ENCODE data around the gene RNF144A. TPM values are rescaled to one million over a fixed set of nuclear protein-coding genes. Genes with fewer than 3 reads are reported as not detected.
A peak's percentile ranks its signal among the peaks of the same experiment; 100 is the strongest.

RNF144A gene
- total and polyA plus RNA-seq, 10 donors: 3.8 to 86.6 (median 50.9) TPM

DNA sequence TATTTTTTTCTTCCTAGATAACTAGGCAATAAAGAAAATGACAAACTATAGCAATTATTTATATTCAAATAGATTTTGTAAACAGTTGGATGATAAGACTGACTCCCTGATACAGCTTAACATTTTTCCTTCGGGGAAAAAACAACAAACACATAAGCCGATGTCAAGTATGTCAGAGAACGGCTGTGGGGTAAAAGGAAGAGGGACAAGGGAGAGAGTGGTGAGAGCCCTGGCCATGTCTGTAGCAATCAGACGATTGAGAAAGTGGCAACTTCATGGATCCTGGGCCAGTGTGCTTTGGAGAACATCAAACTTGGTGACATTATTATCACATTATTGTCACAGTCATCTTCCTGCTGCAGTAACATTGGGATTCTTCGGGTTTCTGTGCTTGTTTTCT lies 65.2 kb downstream of the RNF144A start:
- WGBS, 5 donors: 49 to 78% (median 57%) methylated on average over 5 of the region's 5 CpGs
- peaks cover 0 to 9% (median 0%) of the 10 kb centered on the region in 8 donors for H3K9me3 ChIP-seq
- no peak for TF ChIP-seq POLR2AphosphoS5 (IDR thresholded peaks at IDR 0.05)
- TF ChIP-seq, protein P1, sequence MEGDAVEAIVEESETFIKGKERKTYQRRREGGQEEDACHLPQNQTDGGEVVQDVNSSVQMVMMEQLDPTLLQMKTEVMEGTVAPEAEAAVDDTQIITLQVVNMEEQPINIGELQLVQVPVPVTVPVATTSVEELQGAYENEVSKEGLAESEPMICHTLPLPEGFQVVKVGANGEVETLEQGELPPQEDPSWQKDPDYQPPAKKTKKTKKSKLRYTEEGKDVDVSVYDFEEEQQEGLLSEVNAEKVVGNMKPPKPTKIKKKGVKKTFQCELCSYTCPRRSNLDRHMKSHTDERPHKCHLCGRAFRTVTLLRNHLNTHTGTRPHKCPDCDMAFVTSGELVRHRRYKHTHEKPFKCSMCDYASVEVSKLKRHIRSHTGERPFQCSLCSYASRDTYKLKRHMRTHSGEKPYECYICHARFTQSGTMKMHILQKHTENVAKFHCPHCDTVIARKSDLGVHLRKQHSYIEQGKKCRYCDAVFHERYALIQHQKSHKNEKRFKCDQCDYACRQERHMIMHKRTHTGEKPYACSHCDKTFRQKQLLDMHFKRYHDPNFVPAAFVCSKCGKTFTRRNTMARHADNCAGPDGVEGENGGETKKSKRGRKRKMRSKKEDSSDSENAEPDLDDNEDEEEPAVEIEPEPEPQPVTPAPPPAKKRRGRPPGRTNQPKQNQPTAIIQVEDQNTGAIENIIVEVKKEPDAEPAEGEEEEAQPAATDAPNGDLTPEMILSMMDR (IDR thresholded peaks at IDR 0.05 in 8 of 11, conservative IDR thresholded peaks at IDR 0.05 in 3 of 11): no peak
- no peak for TF ChIP-seq POLR2A (IDR thresholded peaks at IDR 0.05)
- no peak overlapping the region for H3K4me3 ChIP-seq
- no peak for DNase-seq
- intact Hi-C loops (cut with DNase I; ENCODE audit: low total_unique reads): no loop called here
- H3K27me3 ChIP-seq (replicated peaks in 1 of 7): no peaks in the 10 kb centered on the region
- H3K4me1 ChIP-seq: peaks cover 6 to 72% (median 30%) of the 10 kb centered on the region in 6 donors
- peaks cover 0 to 32% (median 0%) of the 10 kb centered on the region in 6 donors for H3K36me3 ChIP-seq
- H3K27ac ChIP-seq: peak overlapping the region in 2 of 8 donors; percentile 7 to 16

DNA sequence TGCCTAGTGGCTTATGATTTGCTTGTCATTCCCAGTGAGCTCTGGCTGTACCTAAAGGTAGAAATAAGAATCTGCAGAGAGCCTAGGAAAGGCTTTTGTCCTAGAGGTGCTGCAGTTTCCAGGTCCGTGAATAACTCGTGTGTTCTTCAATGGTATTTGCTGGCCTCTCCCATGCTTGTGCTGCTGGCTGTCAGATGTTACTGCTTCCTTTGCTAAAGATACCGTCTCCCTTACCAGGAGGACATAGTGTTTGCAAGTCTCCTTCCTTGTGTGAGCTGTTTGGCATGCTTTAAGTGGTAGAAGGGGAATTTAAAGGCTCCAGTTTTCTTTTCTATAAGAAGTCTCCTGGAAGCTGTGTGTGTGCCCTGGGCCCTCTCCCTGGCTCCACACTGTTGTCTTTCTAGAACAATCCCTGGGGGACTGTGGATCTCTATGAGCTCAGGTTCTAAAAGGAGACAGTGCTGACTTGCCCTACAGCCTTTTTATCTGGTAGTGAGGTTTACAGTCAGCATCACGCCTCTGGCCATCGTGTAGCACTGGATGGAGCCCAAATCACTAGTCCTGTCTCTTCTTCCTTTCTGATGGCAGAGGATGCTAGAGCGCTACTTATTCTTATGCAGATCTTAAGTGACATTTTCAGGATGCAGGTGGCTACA lies 65.8 kb downstream of the RNF144A start:
- Histone ChIP-seq H3K4me1 (peaks cover 6 to 66% (median 31%) of the 10 kb centered on the region in 6 donors), H3K9me3 (peaks cover 0 to 9% (median 0%) of the 10 kb centered on the region in 8 donors), H3K36me3 (peaks cover 0 to 29% (median 0%) of the 10 kb centered on the region in 6 donors), H3K27me3 (replicated peaks in 1 of 7) (no peaks in the 10 kb centered on the region), H3K4me3 (no peak overlapping the region), H3K27ac (peak overlapping the region in 2 of 8 donors; percentile 7 to 16)
- intact Hi-C loops (cut with DNase I; ENCODE audit: low total_unique reads): no loop called here
- no peak for TF ChIP-seq POLR2A (IDR thresholded peaks at IDR 0.05)
- TF ChIP-seq, protein P1 (IDR thresholded peaks at IDR 0.05 in 8 of 11, conservative IDR thresholded peaks at IDR 0.05 in 3 of 11): no peak
- no peak for TF ChIP-seq POLR2AphosphoS5 (IDR thresholded peaks at IDR 0.05)
- WGBS, 5 donors: 65 to 79% (median 73%) methylated on average over 6 of the region's 6 CpGs
- DNase-seq: no peak

DNA sequence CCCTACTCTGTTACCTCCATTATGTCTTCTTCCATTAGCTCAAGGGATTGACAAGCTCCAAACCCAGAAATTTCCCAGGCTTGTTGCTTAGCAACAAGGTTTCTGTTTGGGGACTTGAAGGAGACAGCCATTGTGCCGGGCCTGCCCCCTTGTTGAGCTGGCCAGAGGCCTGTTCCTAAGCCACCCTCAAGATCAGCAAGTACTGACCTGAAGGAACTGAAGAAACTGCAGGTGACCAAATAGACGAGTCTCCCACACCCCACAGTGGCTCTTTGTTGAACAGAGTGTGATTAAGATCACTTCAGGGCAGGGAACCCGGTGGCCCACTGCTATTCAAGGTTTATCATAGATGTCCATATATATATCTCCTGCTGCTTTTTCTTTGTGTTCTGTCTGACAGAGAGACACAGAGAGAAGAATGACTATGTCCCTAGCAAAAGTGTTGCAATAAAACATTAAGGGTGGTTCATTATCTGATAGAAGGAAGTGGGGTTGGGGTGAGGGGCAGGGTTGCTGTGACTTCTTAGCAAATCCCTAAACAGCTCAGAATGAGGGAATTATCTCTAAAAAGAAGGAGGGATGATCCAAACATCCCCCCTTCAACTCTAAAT lies 69.2 kb downstream of the RNF144A start:
- WGBS, 5 donors: 34 to 67% (median 54%) methylated on average over 3 of the region's 3 CpGs
- TF ChIP-seq POLR2AphosphoS5 (IDR thresholded peaks at IDR 0.05) (no peak), POLR2A (IDR thresholded peaks at IDR 0.05) (no peak)
- TF ChIP-seq, protein P1 (IDR thresholded peaks at IDR 0.05 in 8 of 11, conservative IDR thresholded peaks at IDR 0.05 in 3 of 11): no peak
- Histone ChIP-seq H3K27ac (peak overlapping the region in 7 of 8 donors; percentile 54 to 72 (median 61)), H3K9me3 (peaks cover 0 to 5% (median 0%) of the 10 kb centered on the region in 8 donors), H3K4me3 (no peak overlapping the region), H3K4me1 (peaks cover 6 to 61% (median 32%) of the 10 kb centered on the region in 6 donors), H3K36me3 (peaks cover 0 to 18% (median 0%) of the 10 kb centered on the region in 6 donors), H3K27me3 (replicated peaks in 1 of 7) (no peaks in the 10 kb centered on the region)
- intact Hi-C loops (cut with DNase I; ENCODE audit: low total_unique reads): no loop called here
- DNase-seq: no peak

DNA sequence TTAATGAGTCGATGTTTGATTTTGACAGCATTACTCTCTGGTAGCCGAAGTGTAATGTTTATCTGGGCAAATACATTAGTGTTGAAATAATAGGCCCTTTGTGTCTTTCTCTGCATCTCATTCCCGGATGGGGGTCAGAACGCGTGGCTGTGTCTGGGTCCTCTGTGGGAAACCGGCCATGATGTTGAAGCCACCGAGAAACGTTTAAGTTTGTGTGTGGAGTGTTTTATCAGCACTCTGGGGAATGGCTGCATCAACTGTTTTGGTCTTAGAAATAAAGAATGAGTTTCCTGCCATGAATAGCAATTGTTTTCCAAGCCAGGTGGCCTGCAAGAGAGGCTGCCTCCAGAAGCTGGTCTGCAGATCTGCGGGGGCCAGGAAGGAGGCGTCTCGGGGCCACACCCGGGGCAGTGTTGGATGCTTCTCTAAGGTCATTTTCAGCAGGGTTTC lies 69.7 kb downstream of the RNF144A start:
- DNase-seq: peak; percentile 66
- 62 to 68% (median 65%) methylated on average over 12 of the region's 12 CpGs for WGBS, 5 donors
- TF ChIP-seq POLR2A (IDR thresholded peaks at IDR 0.05) (no peak), POLR2AphosphoS5 (IDR thresholded peaks at IDR 0.05) (no peak)
- TF ChIP-seq, protein P1 (IDR thresholded peaks at IDR 0.05 in 8 of 11, conservative IDR thresholded peaks at IDR 0.05 in 3 of 11): no peak
- intact Hi-C loops (cut with DNase I; ENCODE audit: low total_unique reads): no loop called here
- Histone ChIP-seq H3K9me3 (peaks cover 0 to 5% (median 0%) of the 10 kb centered on the region in 8 donors), H3K4me1 (peaks cover 6 to 64% (median 33%) of the 10 kb centered on the region in 6 donors), H3K36me3 (peaks cover 0 to 20% (median 0%) of the 10 kb centered on the region in 6 donors), H3K27ac (peak overlapping the region in 7 of 8 donors; percentile 54 to 72 (median 61)), H3K27me3 (replicated peaks in 1 of 7) (no peaks in the 10 kb centered on the region), H3K4me3 (no peak overlapping the region)
